Measurements from ENCODE around the gene NEK1. TPM values are rescaled to one million over a fixed set of nuclear protein-coding genes. Genes with fewer than 3 reads are reported as not detected.
"Not testable (repeated sequence)": the region's sequence is repeated elsewhere in the genome, so short reads cannot be mapped to it uniquely, and the experiment has no call there.

NEK1 gene
- total and polyA plus RNA-seq, 2 experiments from 2014 or later: 7.6 to 14.3 TPM

GRCh38 chr4:169567916-169568315, 44.5 kb downstream of the NEK1 start:
- H3K27me3 ChIP-seq (replicated peaks; ENCODE audit: insufficient read depth): no peaks in the 10 kb centered on the region
- no peaks in the 10 kb centered on the region for H3K4me1 ChIP-seq (ENCODE audit: insufficient read depth)
- in situ Hi-C loops (cut with MboI): no loop called here
- no peak for DNase-seq
- WGBS, 2 experiments (ENCODE audit: low coverage in 1 of 2, low lambda C conversion rate in 2 of 2, missing lambda C conversion rate in 2 of 2): 93 to 96% methylated on average over 4 of the region's 4 CpGs
- no peak overlapping the region for H3K4me3 ChIP-seq
- no peak overlapping the region for H2AFZ ChIP-seq
- no peak overlapping the region for H3K27ac ChIP-seq
- no peaks in the 10 kb centered on the region; the same call in 1 of the 2 replicates for H3F3A ChIP-seq (ENCODE audit: insufficient read depth)
- no peaks in the 10 kb centered on the region for H3K9me2 ChIP-seq (ENCODE audit: insufficient read depth)
- H3K9ac ChIP-seq: no peak overlapping the region
- H3K9me3 ChIP-seq (ENCODE audit: low read depth): no peaks in the 10 kb centered on the region
- TF ChIP-seq EZH2 (IDR thresholded peaks at IDR 0.05; ENCODE audit: insufficient read depth, poor library complexity, severe bottlenecking) (no peak), EZH2phosphoT487 (IDR thresholded peaks at IDR 0.05; ENCODE audit: insufficient read depth, low read depth) (no peak)
- no peak overlapping the region for H3K4me2 ChIP-seq (ENCODE audit: unreplicated experiment)
- no peaks in the 10 kb centered on the region for H4K20me1 ChIP-seq (ENCODE audit: insufficient read depth)
- H3K79me2 ChIP-seq (ENCODE audit: insufficient read depth): no peaks in the 10 kb centered on the region
- H3K36me3 ChIP-seq (ENCODE audit: low read depth): no peaks in the 10 kb centered on the region

- peak; percentile 81 for DNase-seq
- Histone ChIP-seq H3K9me3 (ENCODE audit: low read depth) (no peaks in the 10 kb centered on the region), H3K9me2 (ENCODE audit: insufficient read depth) (no peaks in the 10 kb centered on the region), H3K4me1 (ENCODE audit: insufficient read depth) (no peaks in the 10 kb centered on the region), H3K4me2 (ENCODE audit: unreplicated experiment) (no peak overlapping the region), H3K36me3 (ENCODE audit: low read depth) (no peaks in the 10 kb centered on the region), H3K9ac (no peak overlapping the region), H4K20me1 (ENCODE audit: insufficient read depth) (no peaks in the 10 kb centered on the region), H3K79me2 (ENCODE audit: insufficient read depth) (no peaks in the 10 kb centered on the region), H3K27ac (no peak overlapping the region), H3K4me3 (no peak overlapping the region), H3K27me3 (replicated peaks; ENCODE audit: insufficient read depth) (no peaks in the 10 kb centered on the region), H2AFZ (no peak overlapping the region), H3F3A (ENCODE audit: insufficient read depth) (no peaks in the 10 kb centered on the region)
- WGBS, 2 experiments (ENCODE audit: low coverage in 1 of 2, low lambda C conversion rate in 2 of 2, missing lambda C conversion rate in 2 of 2): 54 to 58% methylated on average over 2 of the region's 2 CpGs
- in situ Hi-C loops (cut with MboI): no loop called here
- no peak for TF ChIP-seq EZH2 (IDR thresholded peaks at IDR 0.05; ENCODE audit: insufficient read depth, poor library complexity, severe bottlenecking)
- no peak for TF ChIP-seq EZH2phosphoT487 (IDR thresholded peaks at IDR 0.05; ENCODE audit: insufficient read depth, low read depth)
Observed at GRCh38 chr4:169566021-169566818, 46.2 kb downstream of the NEK1 start.

DNA sequence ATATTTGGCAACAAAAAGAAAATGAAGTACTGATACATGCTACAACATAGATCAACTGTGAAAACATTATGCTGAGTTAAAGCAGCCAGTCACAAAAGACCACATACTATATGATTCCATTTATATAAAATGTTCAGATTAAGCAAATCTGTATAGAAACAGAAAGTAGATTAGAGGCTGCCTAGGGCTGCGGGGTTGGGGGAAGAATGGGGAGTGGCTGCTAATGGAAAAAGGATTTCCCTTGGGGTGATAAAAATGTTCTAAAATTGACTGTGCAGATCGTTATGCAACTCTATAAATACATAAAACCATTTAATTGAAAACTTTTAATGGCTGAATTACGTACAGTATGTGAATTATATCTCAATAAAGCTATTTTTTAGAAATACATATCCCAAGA, 46.8 kb downstream of the NEK1 start:
- Histone ChIP-seq H3K4me2 (ENCODE audit: unreplicated experiment) (no peak overlapping the region), H3K27ac (no peak overlapping the region), H2AFZ (no peak overlapping the region), H3K27me3 (replicated peaks; ENCODE audit: insufficient read depth) (no peaks in the 10 kb centered on the region), H3K9me2 (ENCODE audit: insufficient read depth) (no peaks in the 10 kb centered on the region), H3K79me2 (ENCODE audit: insufficient read depth) (no peaks in the 10 kb centered on the region), H3K9me3 (ENCODE audit: low read depth) (no peaks in the 10 kb centered on the region), H3F3A (ENCODE audit: insufficient read depth) (no peaks in the 10 kb centered on the region), H3K36me3 (ENCODE audit: low read depth) (no peaks in the 10 kb centered on the region), H4K20me1 (ENCODE audit: insufficient read depth) (no peaks in the 10 kb centered on the region), H3K9ac (no peak overlapping the region), H3K4me1 (ENCODE audit: insufficient read depth) (no peaks in the 10 kb centered on the region), H3K4me3 (no peak overlapping the region)
- 51 to 69% methylated on average over 3 of the region's 3 CpGs for WGBS, 2 experiments (ENCODE audit: low coverage in 1 of 2, low lambda C conversion rate in 2 of 2, missing lambda C conversion rate in 2 of 2)
- in situ Hi-C loops (cut with MboI): no loop called here
- no peak for DNase-seq
- TF ChIP-seq EZH2 (IDR thresholded peaks at IDR 0.05; ENCODE audit: insufficient read depth, poor library complexity, severe bottlenecking) (no peak), EZH2phosphoT487 (IDR thresholded peaks at IDR 0.05; ENCODE audit: insufficient read depth, low read depth) (no peak)

GRCh38 chr4:169557061-169557636, 55.2 kb downstream of the NEK1 start:
- TF ChIP-seq EZH2 (IDR thresholded peaks at IDR 0.05; ENCODE audit: insufficient read depth, poor library complexity, severe bottlenecking) (no peak), EZH2phosphoT487 (IDR thresholded peaks at IDR 0.05; ENCODE audit: insufficient read depth, low read depth) (no peak)
- no peak overlapping the region for H3K9ac ChIP-seq
- H3K27ac ChIP-seq: no peak overlapping the region
- DNase-seq: no peak
- in situ Hi-C loops (cut with MboI): no loop called here
- no peak overlapping the region for H2AFZ ChIP-seq
- H3K4me3 ChIP-seq: no peak overlapping the region
- H3K27me3 ChIP-seq (replicated peaks; ENCODE audit: insufficient read depth): no peaks in the 10 kb centered on the region
- no peak overlapping the region for H3K4me2 ChIP-seq (ENCODE audit: unreplicated experiment)
- peaks cover 12% of the 10 kb centered on the region; the same call in 1 of the 2 replicates for H3F3A ChIP-seq (ENCODE audit: insufficient read depth)
- H3K36me3 ChIP-seq (ENCODE audit: low read depth): peaks cover 18% of the 10 kb centered on the region
- no peaks in the 10 kb centered on the region for H3K79me2 ChIP-seq (ENCODE audit: insufficient read depth)
- H3K9me3 ChIP-seq (ENCODE audit: low read depth): no peaks in the 10 kb centered on the region
- H3K4me1 ChIP-seq (ENCODE audit: insufficient read depth): peaks cover 7% of the 10 kb centered on the region; the same call in 1 of the 2 replicates
- no peaks in the 10 kb centered on the region for H4K20me1 ChIP-seq (ENCODE audit: insufficient read depth)
- 15 to 28% methylated on average over 1 of the region's 1 CpG for WGBS, 2 experiments (ENCODE audit: low coverage in 1 of 2, low lambda C conversion rate in 2 of 2, missing lambda C conversion rate in 2 of 2)
- H3K9me2 ChIP-seq (ENCODE audit: insufficient read depth): no peaks in the 10 kb centered on the region

DNA sequence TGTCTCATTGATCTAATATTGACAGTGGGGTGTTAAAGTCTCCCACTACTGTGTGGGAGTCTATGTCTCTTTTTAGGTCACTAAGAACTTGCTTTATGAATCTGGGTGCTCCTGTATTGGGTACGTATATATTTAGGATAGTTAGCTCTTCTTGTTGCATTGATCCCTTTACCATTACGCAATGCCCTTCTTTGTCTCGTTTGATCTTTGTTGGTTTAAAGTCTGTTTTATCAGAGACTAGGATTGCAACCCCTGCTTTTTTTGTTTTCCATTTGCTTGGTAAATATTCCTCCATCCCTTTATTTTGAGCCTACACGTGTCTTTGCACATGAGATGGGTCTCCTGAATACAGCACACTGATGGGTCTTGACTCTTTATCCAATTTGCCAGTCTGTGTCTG, 65.8 kb downstream of the NEK1 start:
- H4K20me1 ChIP-seq (ENCODE audit: insufficient read depth); H3K4me1 ChIP-seq (ENCODE audit: insufficient read depth); H3K4me2 ChIP-seq (ENCODE audit: unreplicated experiment); in situ Hi-C loops (cut with MboI); H3K9me2 ChIP-seq (ENCODE audit: insufficient read depth); H3K36me3 ChIP-seq (ENCODE audit: low read depth); DNase-seq; H2AFZ ChIP-seq; H3K4me3 ChIP-seq; H3K9me3 ChIP-seq (ENCODE audit: low read depth); H3K27ac ChIP-seq; H3K27me3 ChIP-seq (replicated peaks; ENCODE audit: insufficient read depth); H3K9ac ChIP-seq; H3F3A ChIP-seq (ENCODE audit: insufficient read depth); H3K79me2 ChIP-seq (ENCODE audit: insufficient read depth): not testable (repeated sequence)
- WGBS, 2 experiments (ENCODE audit: low coverage in 1 of 2, low lambda C conversion rate in 2 of 2, missing lambda C conversion rate in 2 of 2): 68 to 73% methylated on average over 4 of the region's 4 CpGs
